ENCODE data around the gene LIF.

DNA sequence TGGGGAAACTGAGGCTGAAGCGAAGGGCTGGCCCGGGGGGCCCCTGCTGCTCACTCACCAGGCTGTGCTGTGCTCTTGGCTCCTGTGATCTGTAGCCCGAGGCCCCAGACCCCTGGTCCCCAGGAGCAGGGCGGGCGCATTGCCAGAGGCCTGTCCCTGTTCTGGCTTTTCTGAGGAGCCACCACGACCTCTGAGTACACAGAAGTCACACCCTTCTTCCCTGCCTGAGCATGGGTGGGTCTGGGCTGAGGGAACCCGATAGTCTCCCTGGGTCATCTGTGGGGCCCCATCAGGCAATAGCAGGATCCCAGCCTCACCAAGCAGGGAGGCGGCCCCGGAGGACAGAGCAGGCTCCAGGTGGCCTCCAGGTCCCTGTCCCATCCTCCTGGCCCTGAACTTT lies 37.6 kb upstream of the LIF start:
- TF ChIP-seq, protein P1, sequence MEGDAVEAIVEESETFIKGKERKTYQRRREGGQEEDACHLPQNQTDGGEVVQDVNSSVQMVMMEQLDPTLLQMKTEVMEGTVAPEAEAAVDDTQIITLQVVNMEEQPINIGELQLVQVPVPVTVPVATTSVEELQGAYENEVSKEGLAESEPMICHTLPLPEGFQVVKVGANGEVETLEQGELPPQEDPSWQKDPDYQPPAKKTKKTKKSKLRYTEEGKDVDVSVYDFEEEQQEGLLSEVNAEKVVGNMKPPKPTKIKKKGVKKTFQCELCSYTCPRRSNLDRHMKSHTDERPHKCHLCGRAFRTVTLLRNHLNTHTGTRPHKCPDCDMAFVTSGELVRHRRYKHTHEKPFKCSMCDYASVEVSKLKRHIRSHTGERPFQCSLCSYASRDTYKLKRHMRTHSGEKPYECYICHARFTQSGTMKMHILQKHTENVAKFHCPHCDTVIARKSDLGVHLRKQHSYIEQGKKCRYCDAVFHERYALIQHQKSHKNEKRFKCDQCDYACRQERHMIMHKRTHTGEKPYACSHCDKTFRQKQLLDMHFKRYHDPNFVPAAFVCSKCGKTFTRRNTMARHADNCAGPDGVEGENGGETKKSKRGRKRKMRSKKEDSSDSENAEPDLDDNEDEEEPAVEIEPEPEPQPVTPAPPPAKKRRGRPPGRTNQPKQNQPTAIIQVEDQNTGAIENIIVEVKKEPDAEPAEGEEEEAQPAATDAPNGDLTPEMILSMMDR (IDR thresholded peaks at IDR 0.05), result no peak
- no peak for TF ChIP-seq NRF1 (IDR thresholded peaks at IDR 0.05; ENCODE audit: low read depth, low read length)
- no peak for TF ChIP-seq RFX5 (IDR thresholded peaks at IDR 0.05; ENCODE audit: low read length)
- TF ChIP-seq YY1 (IDR thresholded peaks at IDR 0.05; ENCODE audit: low read depth), result no peak
- TF ChIP-seq EP300 (IDR thresholded peaks at IDR 0.05; ENCODE audit: borderline replicate concordance in 1 of 2, low read depth in 1 of 2, low read length in 1 of 2), result no peak
- no peak for TF ChIP-seq POLR2AphosphoS5 (IDR thresholded peaks at IDR 0.05; ENCODE audit: low read depth, low read length)
- no peak for TF ChIP-seq FOXM1 (IDR thresholded peaks at IDR 0.05; ENCODE audit: low read depth)

All from SK-N-SH (cell line).